Fibroblast of skin of right biceps (primary cell): Measurements from ENCODE around the gene ACSBG1.
"Not testable (repeated sequence)": the region's sequence is repeated elsewhere in the genome, so short reads cannot be mapped to it uniquely, and the experiment has no call there.

ENCODE experiments used
- DNase-seq: peaks from one replicate; pipeline ENCODE4 v3.0.0-alpha.2; 2013

Gene ACSBG1

GRCh38 chr15:78249131-78249530 lies 14.8 kb upstream of the ACSBG1 start:
- no peak for DNase-seq

GRCh38 chr15:78247911-78248310 lies 13.5 kb upstream of the ACSBG1 start:
- no peak for DNase-seq

- not testable (repeated sequence) for DNase-seq
Measured at GRCh38 chr15:78245976-78246620, 11.7 kb upstream of the ACSBG1 start.

GRCh38 chr15:78245392-78245791 lies 11.0 kb upstream of the ACSBG1 start:
- DNase-seq, result not testable (repeated sequence)

GRCh38 chr15:78244893-78245292 lies 10.5 kb upstream of the ACSBG1 start:
- DNase-seq, result no peak

- no peak for DNase-seq
Measured at GRCh38 chr15:78244101-78244500, 9.7 kb upstream of the ACSBG1 start.

- DNase-seq, result no peak
Measured at GRCh38 chr15:78243491-78243941, 9.2 kb upstream of the ACSBG1 start.

- no peak for DNase-seq
Measured at GRCh38 chr15:78243058-78243457, 8.7 kb upstream of the ACSBG1 start.

- no peak for DNase-seq
Measured at GRCh38 chr15:78242128-78242527, 7.8 kb upstream of the ACSBG1 start.

- peak; percentile 58 for DNase-seq
Measured at GRCh38 chr15:78241017-78241416, 6.7 kb upstream of the ACSBG1 start.

GRCh38 chr15:78239811-78240210 lies 5.4 kb upstream of the ACSBG1 start:
- no peak for DNase-seq

GRCh38 chr15:78237146-78237545 lies 2.8 kb upstream of the ACSBG1 start:
- DNase-seq, result no peak

- no peak for DNase-seq
Measured at GRCh38 chr15:78236491-78236890, 2.1 kb upstream of the ACSBG1 start.

- no peak for DNase-seq
Measured at GRCh38 chr15:78233496-78233895, 869 bp downstream of the ACSBG1 start.

GRCh38 chr15:78232951-78233350 lies 1.4 kb downstream of the ACSBG1 start:
- no peak for DNase-seq

GRCh38 chr15:78229431-78230406 lies 4.6 kb downstream of the ACSBG1 start:
- no peak for DNase-seq

- no peak for DNase-seq
Measured at GRCh38 chr15:78228356-78228996, 5.9 kb downstream of the ACSBG1 start.

- no peak for DNase-seq
Measured at GRCh38 chr15:78225783-78226541, 8.4 kb downstream of the ACSBG1 start.

GRCh38 chr15:78224023-78224411 lies 10.3 kb downstream of the ACSBG1 start:
- peak; percentile 7 for DNase-seq

- peak; percentile 15 for DNase-seq
Measured at GRCh38 chr15:78223396-78224022, 10.9 kb downstream of the ACSBG1 start.

GRCh38 chr15:78222745-78223395 lies 11.5 kb downstream of the ACSBG1 start:
- no peak for DNase-seq

GRCh38 chr15:78220713-78221112 lies 13.7 kb downstream of the ACSBG1 start:
- no peak for DNase-seq
